Measurements from ENCODE around the gene DNAJC12.

DNA sequence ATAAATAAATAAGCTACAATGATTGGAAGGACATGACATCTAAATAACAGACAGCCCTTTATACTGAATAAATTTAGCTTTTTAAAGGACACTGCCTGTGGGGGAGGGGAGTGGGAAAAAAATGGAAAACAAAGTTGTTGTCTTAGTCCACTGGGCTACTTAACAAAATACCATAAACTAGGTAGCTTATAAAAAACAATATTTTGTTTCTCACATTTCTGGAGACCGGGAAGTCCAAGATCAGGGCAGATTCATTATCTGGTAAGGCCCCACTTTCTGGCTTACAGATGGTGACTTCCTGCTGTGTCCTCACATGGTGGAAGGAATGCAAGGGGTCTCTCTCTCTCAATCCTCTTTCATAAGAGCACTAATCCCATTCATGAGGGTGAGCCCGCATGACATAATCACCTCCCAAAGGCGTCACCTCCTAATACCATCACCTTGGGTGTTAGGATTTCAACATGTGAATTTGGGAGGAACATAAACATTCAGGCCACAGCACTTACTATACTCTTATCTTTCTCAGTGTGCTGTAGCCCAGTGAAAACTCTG lies 43.0 kb downstream of the DNAJC12 start:
- TF ChIP-seq, protein P1, sequence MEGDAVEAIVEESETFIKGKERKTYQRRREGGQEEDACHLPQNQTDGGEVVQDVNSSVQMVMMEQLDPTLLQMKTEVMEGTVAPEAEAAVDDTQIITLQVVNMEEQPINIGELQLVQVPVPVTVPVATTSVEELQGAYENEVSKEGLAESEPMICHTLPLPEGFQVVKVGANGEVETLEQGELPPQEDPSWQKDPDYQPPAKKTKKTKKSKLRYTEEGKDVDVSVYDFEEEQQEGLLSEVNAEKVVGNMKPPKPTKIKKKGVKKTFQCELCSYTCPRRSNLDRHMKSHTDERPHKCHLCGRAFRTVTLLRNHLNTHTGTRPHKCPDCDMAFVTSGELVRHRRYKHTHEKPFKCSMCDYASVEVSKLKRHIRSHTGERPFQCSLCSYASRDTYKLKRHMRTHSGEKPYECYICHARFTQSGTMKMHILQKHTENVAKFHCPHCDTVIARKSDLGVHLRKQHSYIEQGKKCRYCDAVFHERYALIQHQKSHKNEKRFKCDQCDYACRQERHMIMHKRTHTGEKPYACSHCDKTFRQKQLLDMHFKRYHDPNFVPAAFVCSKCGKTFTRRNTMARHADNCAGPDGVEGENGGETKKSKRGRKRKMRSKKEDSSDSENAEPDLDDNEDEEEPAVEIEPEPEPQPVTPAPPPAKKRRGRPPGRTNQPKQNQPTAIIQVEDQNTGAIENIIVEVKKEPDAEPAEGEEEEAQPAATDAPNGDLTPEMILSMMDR (conservative IDR thresholded peaks at IDR 0.05; ENCODE audit: low read depth, low read length), result no peak
- TF ChIP-seq EZH2phosphoT487 (IDR thresholded peaks at IDR 0.05; ENCODE audit: borderline replicate concordance, low read length), result no peak
- TF ChIP-seq EZH2 (IDR thresholded peaks at IDR 0.05; ENCODE audit: low read length, unreplicated experiment), result no peak

Data from PC-3 (cell line).